ENCODE results near the gene PSEN1. TPM values are rescaled to one million over a fixed set of nuclear protein-coding genes. Genes with fewer than 3 reads are reported as not detected.

Gene PSEN1
- polyA plus RNA-seq, 1 of the 3 experiments (the other 2 are of a cell fraction) = 9.0 TPM

- Histone ChIP-seq H3F3A (replicated peaks; ENCODE audit: insufficient read depth) (no peaks in the 10 kb centered on the region), H2AFZ (ENCODE audit: low read depth) (no peak overlapping the region), H3K27ac (ENCODE audit: low read depth in 2 of 2, low read length in 1 of 2) (no peak overlapping the region), H3K4me2 (no peak overlapping the region), H3K9ac (no peak overlapping the region), H3K4me1 (ENCODE audit: control insufficient read depth in 1 of 2, insufficient read depth in 2 of 2, low read depth in 1 of 2, low read length in 1 of 2) (peaks cover 0 to 6% of the 10 kb centered on the region in 2 experiments; a peak in 1 of 4 replicates), H3K9me2 (no peaks in the 10 kb centered on the region), H3K9me3 (no peaks in the 10 kb centered on the region), H3K36me3 (replicated peaks in 1 of 2; ENCODE audit: control insufficient read depth in 1 of 2, insufficient read depth in 2 of 2, low read length in 1 of 2) (no peaks in the 10 kb centered on the region), H4K20me1 (ENCODE audit: insufficient read depth) (no peaks in the 10 kb centered on the region), H3K27me3 (ENCODE audit: insufficient read depth) (no peaks in the 10 kb centered on the region), H3K4me3 (ENCODE audit: low read depth in 2 of 2, low read length in 1 of 2) (no peak overlapping the region), H3K79me2 (ENCODE audit: insufficient read depth) (no peaks in the 10 kb centered on the region)
- ChIA-PET POLR2A (no interaction called here), CTCF (interaction anchor here (0.9 kb wide), 1 partner anchor 210 kb away, joined by 3 read pairs; no protein-coding TSS in a partner anchor)
- TF ChIP-seq RFX5 (IDR thresholded peaks at IDR 0.05; ENCODE audit: low read length) = no peak
- no peak for TF ChIP-seq TCF12 (IDR thresholded peaks at IDR 0.05)
- no peak for TF ChIP-seq RXRA (IDR thresholded peaks at IDR 0.05; ENCODE audit: borderline replicate concordance, low read depth)
- TF ChIP-seq MEF2A (IDR thresholded peaks at IDR 0.05; ENCODE audit: borderline replicate concordance, low read depth) = no peak
- TF ChIP-seq NFIC (IDR thresholded peaks at IDR 0.05; ENCODE audit: borderline replicate concordance) = no peak
- TF ChIP-seq REST (IDR thresholded peaks at IDR 0.05; ENCODE audit: low read depth, low read length) = no peak
- TF ChIP-seq PBX3 (IDR thresholded peaks at IDR 0.05) = no peak
- no peak for TF ChIP-seq FOSL2 (IDR thresholded peaks at IDR 0.05; ENCODE audit: borderline replicate concordance, low read depth)
- no peak for TF ChIP-seq SMC3 (IDR thresholded peaks at IDR 0.05; ENCODE audit: low read depth, low read length)
- TF ChIP-seq MAX (IDR thresholded peaks at IDR 0.05; ENCODE audit: low read depth) = no peak
- TF ChIP-seq EZH2phosphoT487 (IDR thresholded peaks at IDR 0.05; ENCODE audit: borderline replicate concordance, low read depth) = no peak
- TF ChIP-seq IRF3 (IDR thresholded peaks at IDR 0.05; ENCODE audit: low read depth, low read length) = no peak
- TF ChIP-seq FOXM1 (IDR thresholded peaks at IDR 0.05; ENCODE audit: low read depth) = no peak
- TF ChIP-seq CTCF (IDR thresholded peaks at IDR 0.05) = no peak
- WGBS (ENCODE audit: low lambda C conversion rate) = 79% methylated on average over 4 of the region's 15 CpGs
- peak; percentile 29 for DNase-seq
Observed at GRCh38 chr14:73261520-73262426, 125.5 kb downstream of the PSEN1 start.
